A204.1 (cell line): Measurements from ENCODE around the gene S100A7A.

Source experiments
- FAIRE-seq: peaks from 2 replicates; lab custom pipeline; 2012; peaks lifted over from hg19 to GRCh38; lab: Jason Lieb, UNC

Gene S100A7A

GRCh38 chr1:153415850-153416570 is at the start of gene S100A7A:
Gene S100A7A (plus strand): TSS chr1:153416520. CDS start chr1:153418083, 1,563 bp downstream.
- FAIRE-seq = no peak

- no peak for FAIRE-seq
Measured at GRCh38 chr1:153367090-153367489, 49.2 kb upstream of the S100A7A start.

GRCh38 chr1:153368495-153368894 is 47.8 kb upstream of the S100A7A start:
- no peak for FAIRE-seq

- no peak for FAIRE-seq
Measured at GRCh38 chr1:153370146-153370545, 46.2 kb upstream of the S100A7A start.

GRCh38 chr1:153371231-153371630 is 45.1 kb upstream of the S100A7A start:
- FAIRE-seq = no peak

- FAIRE-seq = no peak
Measured at GRCh38 chr1:153372571-153372970, 43.7 kb upstream of the S100A7A start.

- FAIRE-seq = no peak
Measured at GRCh38 chr1:153374071-153374470, 42.2 kb upstream of the S100A7A start.

- no peak for FAIRE-seq
Measured at GRCh38 chr1:153375511-153375910, 40.8 kb upstream of the S100A7A start, which contains the start of gene S100A12. Gene S100A12 (minus strand): TSS chr1:153375621. CDS start chr1:153374592, 1,029 bp downstream.

GRCh38 chr1:153379591-153379990 is 36.7 kb upstream of the S100A7A start:
- no peak for FAIRE-seq

GRCh38 chr1:153380711-153381110 is 35.6 kb upstream of the S100A7A start:
- FAIRE-seq = no peak

- FAIRE-seq = no peak
Measured at GRCh38 chr1:153384958-153385580, 31.3 kb upstream of the S100A7A start.

- no peak for FAIRE-seq
Measured at GRCh38 chr1:153386500-153386901, 29.8 kb upstream of the S100A7A start.

- no peak for FAIRE-seq
Measured at GRCh38 chr1:153387001-153387400, 29.3 kb upstream of the S100A7A start.

GRCh38 chr1:153387785-153388184 is 28.5 kb upstream of the S100A7A start:
- no peak for FAIRE-seq

GRCh38 chr1:153389401-153389800 is 26.9 kb upstream of the S100A7A start:
- no peak for FAIRE-seq

- no peak for FAIRE-seq
Measured at GRCh38 chr1:153389973-153390879, 26.1 kb upstream of the S100A7A start.

- FAIRE-seq = no peak
Measured at GRCh38 chr1:153390938-153391710, 25.2 kb upstream of the S100A7A start, which contains the start of gene S100A8. Gene S100A8 (minus strand): TSS chr1:153391073. CDS start chr1:153390535, 538 bp downstream.

GRCh38 chr1:153392258-153392657 is 24.1 kb upstream of the S100A7A start:
- no peak for FAIRE-seq

GRCh38 chr1:153392822-153393221 is 23.5 kb upstream of the S100A7A start:
- FAIRE-seq = no peak

GRCh38 chr1:153393926-153394325 is 22.4 kb upstream of the S100A7A start:
- FAIRE-seq = no peak

GRCh38 chr1:153394391-153394790 is 21.9 kb upstream of the S100A7A start:
- FAIRE-seq = no peak

GRCh38 chr1:153395136-153395685 is 21.1 kb upstream of the S100A7A start:
- FAIRE-seq = no peak
